GM21737 (cell line): ENCODE measurements around the gene TMEM87B.

Experiments
- ATAC-seq: cut with Tn5 transposase; IDR thresholded peaks from one replicate; pipeline ENCODE4 v1.9.1; 2021; ENCODE audit warnings: mild to moderate bottlenecking, moderate library complexity; ENCODE audit not compliant: unreplicated experiment

Gene TMEM87B

GRCh38 chr2:112163541-112163981 is 108.5 kb downstream of the TMEM87B start:
- ATAC-seq: no peak

GRCh38 chr2:112164876-112165275 is 109.8 kb downstream of the TMEM87B start:
- ATAC-seq: no peak

GRCh38 chr2:112165296-112165695 is 110.2 kb downstream of the TMEM87B start:
- ATAC-seq: no peak

- no peak for ATAC-seq
These were observed 111.9 kb downstream of the TMEM87B start for GRCh38 chr2:112166806-112167499.

- ATAC-seq: no peak
These were observed 113.5 kb downstream of the TMEM87B start for GRCh38 chr2:112168422-112169124.
